Astrocyte of the spinal cord (primary cell): ENCODE measurements around the gene TNFSF8.
A peak's percentile ranks its signal among the peaks of the same experiment; 100 is the strongest.

Experiments used
- DNase-seq: peaks from one replicate; pipeline ENCODE4 v3.0.0; 2011; ENCODE audit warnings: low read depth, low spot score
- H3K4me3 ChIP-seq: 2 replicates; pipeline ENCODE4 v1.5.1; 2011; ENCODE audit warnings: low read depth, mild to moderate bottlenecking, low read length, moderate library complexity
- CTCF ChIP-seq: IDR thresholded peaks from 2 replicates; pipeline ENCODE4 v1.5.1; 2012; ENCODE audit warnings: low read depth, mild to moderate bottlenecking, low read length, inconsistent platforms
- in situ Hi-C: cut with HindIII; loops from 2 replicates; pipeline ENCODE4 v1.10.0; 2017; ENCODE audit warnings: low sequenced_read_pairs

Gene TNFSF8

GRCh38 chr9:114930056-114930812 lies at the start of gene TNFSF8:
Gene TNFSF8 (minus strand): TSS chr9:114930591. CDS start chr9:114930303, 288 bp downstream.
- no peak for DNase-seq

GRCh38 chr9:114973216-114973615 lies 42.8 kb upstream of the TNFSF8 start:
- in situ Hi-C loops: no loop called here
- H3K4me3 ChIP-seq: no peak overlapping the region
- DNase-seq: no peak
- TF ChIP-seq CTCF: no peak

More at GRCh38 chr9:114930056-114930812, at the start of gene TNFSF8:
- TF ChIP-seq CTCF: no peak
- H3K4me3 ChIP-seq: no peak within 1 kb of the TSS
- in situ Hi-C loops: no loop called here

GRCh38 chr9:114972510-114973136 lies 42.2 kb upstream of the TNFSF8 start:
- no peak for DNase-seq
- no peak for TF ChIP-seq CTCF
- H3K4me3 ChIP-seq: no peak overlapping the region
- in situ Hi-C loops: no loop called here

GRCh38 chr9:114969269-114969668 lies 38.9 kb upstream of the TNFSF8 start:
- no peak for DNase-seq
- in situ Hi-C loops: no loop called here
- no peak overlapping the region for H3K4me3 ChIP-seq
- no peak for TF ChIP-seq CTCF

- peak; percentile 13 for DNase-seq
- in situ Hi-C loops: no loop called here
- no peak overlapping the region for H3K4me3 ChIP-seq
- TF ChIP-seq CTCF: no peak
These were observed 38.3 kb upstream of the TNFSF8 start for GRCh38 chr9:114968671-114969070.

GRCh38 chr9:114965564-114965963 lies 35.2 kb upstream of the TNFSF8 start:
- no peak for TF ChIP-seq CTCF
- DNase-seq: no peak
- in situ Hi-C loops: no loop called here
- H3K4me3 ChIP-seq: no peak overlapping the region
